GM19023 (cell line): ENCODE measurements around the gene CREB5.

Source experiments
- ATAC-seq: cut with Tn5 transposase; IDR thresholded peaks from one replicate; pipeline ENCODE4 v1.9.1; 2021; ENCODE audit warnings: mild to moderate bottlenecking, moderate library complexity; ENCODE audit not compliant: unreplicated experiment

The CREB5 gene

GRCh38 chr7:28571405-28571804, 159.1 kb downstream of the CREB5 start:
- ATAC-seq = no peak

GRCh38 chr7:28572321-28573058, 160.2 kb downstream of the CREB5 start:
- no peak for ATAC-seq

GRCh38 chr7:28573059-28573553, 160.8 kb downstream of the CREB5 start:
- no peak for ATAC-seq

- no peak for ATAC-seq
Observed at GRCh38 chr7:28573651-28574301, 161.5 kb downstream of the CREB5 start.

GRCh38 chr7:28575241-28575643, 162.9 kb downstream of the CREB5 start:
- ATAC-seq = no peak

- no peak for ATAC-seq
Observed at GRCh38 chr7:28576656-28577055, 164.3 kb downstream of the CREB5 start.

GRCh38 chr7:28579571-28579970, 167.3 kb downstream of the CREB5 start:
- no peak for ATAC-seq

- ATAC-seq = no peak
Observed at GRCh38 chr7:28580665-28581064, 168.3 kb downstream of the CREB5 start.

- ATAC-seq = no peak
Observed at GRCh38 chr7:28581351-28581750, 169.0 kb downstream of the CREB5 start.

GRCh38 chr7:28582226-28582625, 169.9 kb downstream of the CREB5 start:
- ATAC-seq = no peak

GRCh38 chr7:28584235-28584634, 171.9 kb downstream of the CREB5 start:
- ATAC-seq = no peak

- ATAC-seq = no peak
Observed at GRCh38 chr7:28586736-28587135, 174.4 kb downstream of the CREB5 start.

GRCh38 chr7:28587211-28587610, 174.9 kb downstream of the CREB5 start:
- no peak for ATAC-seq

- no peak for ATAC-seq
Observed at GRCh38 chr7:28588602-28589001, 176.3 kb downstream of the CREB5 start.

GRCh38 chr7:28591041-28591674, 178.8 kb downstream of the CREB5 start:
- no peak for ATAC-seq

GRCh38 chr7:28591725-28592349, 179.5 kb downstream of the CREB5 start:
- no peak for ATAC-seq

- no peak for ATAC-seq
Observed at GRCh38 chr7:28592861-28593260, 180.5 kb downstream of the CREB5 start.

- ATAC-seq = no peak
Observed at GRCh38 chr7:28595076-28595475, 182.8 kb downstream of the CREB5 start.

- ATAC-seq = no peak
Observed at GRCh38 chr7:28595801-28596200, 183.5 kb downstream of the CREB5 start.

- ATAC-seq = no peak
Observed at GRCh38 chr7:28596245-28596935, 184.1 kb downstream of the CREB5 start.

- no peak for ATAC-seq
Observed at GRCh38 chr7:28597284-28597683, 185.0 kb downstream of the CREB5 start.
